Stomach (tissue), 9 donors: ENCODE measurements around the gene ARID4A. TPM values are rescaled to one million over a fixed set of nuclear protein-coding genes. Genes with fewer than 3 reads are reported as not detected.

Source experiments
- DNase-seq, 2 donors: peaks; one replicate each; pipeline versions ENCODE4 v3.0.0 to v3.0.0-alpha.2; 2013 to 2019
- H3K27ac ChIP-seq, 5 donors: fragments of 200-600 bp in 4 of 5; sonication (generic) in 4 of 5; one replicate each; pipeline ENCODE4 v1.5.1; 2013 to 2019; ENCODE audit warnings: mild to moderate bottlenecking in 1 of 5, moderate library complexity in 1 of 5
- H3K27me3 ChIP-seq, 3 donors: fragments of 200-600 bp; sonication (generic); one replicate each; pipeline ENCODE4 v1.5.1; 2017 to 2019; ENCODE audit warnings: mixed run types in 1 of 3
- H3K36me3 ChIP-seq, 4 donors: fragments of 200-600 bp; sonication (generic); 1 replicate in 3 of 4; 2 replicates in 1 of 4; pipeline ENCODE4 v1.5.1; 2016 to 2019
- H3K4me1 ChIP-seq, 4 donors: fragments of 200-600 bp; sonication (generic); one replicate each; pipeline ENCODE4 v1.5.1; 2016 to 2019
- H3K4me3 ChIP-seq, 4 donors: fragments of 200-600 bp; sonication (generic) in 3 of 4; one replicate each; pipeline ENCODE4 v1.5.1; 2016 to 2019; ENCODE audit warnings: mild to moderate bottlenecking in 1 of 4
- H3K9me3 ChIP-seq, 4 donors: fragments of 200-600 bp; sonication (generic); one replicate each; pipeline ENCODE4 v1.5.1; 2016 to 2019
- CTCF ChIP-seq, 7 experiments: fragments of 450-650 bp in 4 of 7; fragments of 200-600 bp in 3 of 7; sonication (generic) in 3 of 7; IDR thresholded peaks; one replicate each; pipeline ENCODE4 v1.5.1; 2016 to 2019; ENCODE audit warnings: antibody characterized with exemption in 7 of 7, control low read depth in 2 of 7, mild to moderate bottlenecking in 1 of 7
- EP300 ChIP-seq: sonication (generic); formaldehyde crosslinking; IDR thresholded peaks from one replicate; pipeline ENCODE4 v1.6.1; 2017; ENCODE audit warnings: antibody characterized with exemption
- POLR2A ChIP-seq, 4 donors: fragments of 450-650 bp; IDR thresholded peaks; one replicate each; pipeline ENCODE4 v1.6.1; 2016; ENCODE audit warnings: antibody characterized with exemption in 4 of 4, control low read depth in 2 of 4, mild to moderate bottlenecking in 1 of 4, moderate library complexity in 1 of 4
- POLR2AphosphoS5 ChIP-seq, 3 donors: sonication (generic); formaldehyde crosslinking; IDR thresholded peaks; one replicate each; pipeline ENCODE4 v1.6.1; 2016; ENCODE audit warnings: antibody characterized with exemption in 3 of 3
- WGBS, 5 donors: extraction: QIAGEN DNeasy Blood & Tissue Kit in 3 of 5; methylation state at CpG; one replicate each; pipeline versions ENCODE4 v1.1.5 to v1.1.7; 2013 to 2018; 5-methylcytosine and 5-hydroxymethylcytosine counted together
- intact Hi-C: fragments of 100-400 bp; cut with DNase I; formaldehyde crosslinking; loops from one replicate; pipeline ENCODE4 v1.15.1; 2023; ENCODE audit warnings: low total_unique reads
- polyA plus RNA-seq, 3 donors: library from polyadenylated mRNA; stranded (reverse); fragments of 200-250 nt; gene quantifications; one replicate each; pipeline ENCODE4 v1.2.3, GENCODE V29; 2013
- total RNA-seq, 5 donors: library from RNA; depleted of rRNA; stranded (reverse); fragments of >200 nt; gene quantifications; one replicate each; pipeline versions ENCODE4 v1.1.0 to v1.2.3, GENCODE V29; 2014 to 2016
- donor health status: healthy with polysubstance abuse.
- donor health status: Bipolar disorder and iron deficiency.
- donor health status: healthy.

Gene ARID4A
- total and polyA plus RNA-seq, 8 donors, result 3.5 to 58.8 (median 13.5) TPM

- Histone ChIP-seq H3K27ac (no peak overlapping the region), H3K9me3 (no peaks in the 10 kb centered on the region), H3K4me1 (no peaks in the 10 kb centered on the region), H3K27me3 (no peaks in the 10 kb centered on the region), H3K36me3 (peaks cover 13 to 99% (median 98%) of the 10 kb centered on the region in 4 donors), H3K4me3 (no peak overlapping the region)
- no peak for DNase-seq
- TF ChIP-seq POLR2A (IDR thresholded peaks at IDR 0.05), result no peak
- TF ChIP-seq CTCF (IDR thresholded peaks at IDR 0.05), result no peak
- TF ChIP-seq POLR2AphosphoS5 (IDR thresholded peaks at IDR 0.05), result no peak
- 86 to 97% (median 90%) methylated on average over 1 of the region's 1 CpG for WGBS, 5 donors
- intact Hi-C loops, result no loop called here
Measured at GRCh38 chr14:58368956-58369355, 70.6 kb downstream of the ARID4A start.

GRCh38 chr14:58376791-58377190 is 78.4 kb downstream of the ARID4A start:
- no peak overlapping the region for H3K27ac ChIP-seq
- H3K4me1 ChIP-seq, result no peaks in the 10 kb centered on the region
- no peak overlapping the region for H3K4me3 ChIP-seq
- no peak for DNase-seq
- intact Hi-C loops, result no loop called here
- TF ChIP-seq EP300, result no peak
- TF ChIP-seq POLR2AphosphoS5 (IDR thresholded peaks at IDR 0.05), result no peak
- TF ChIP-seq POLR2A (IDR thresholded peaks at IDR 0.05), result no peak
- TF ChIP-seq CTCF (IDR thresholded peaks at IDR 0.05), result no peak
- H3K9me3 ChIP-seq, result no peaks in the 10 kb centered on the region
- peaks cover 10 to 95% (median 78%) of the 10 kb centered on the region in 4 donors for H3K36me3 ChIP-seq
- no peaks in the 10 kb centered on the region for H3K27me3 ChIP-seq

GRCh38 chr14:58390830-58391229 is 92.5 kb downstream of the ARID4A start:
- 58 to 90% (median 83%) methylated on average over 2 of the region's 2 CpGs for WGBS, 5 donors
- Histone ChIP-seq H3K27ac (no peak overlapping the region), H3K27me3 (no peaks in the 10 kb centered on the region), H3K4me3 (no peak overlapping the region), H3K4me1 (peaks cover 0 to 9% (median 7%) of the 10 kb centered on the region in 4 donors), H3K36me3 (peaks cover 0 to 7% (median 2%) of the 10 kb centered on the region in 4 donors), H3K9me3 (no peaks in the 10 kb centered on the region)
- DNase-seq, result no peak
- intact Hi-C loops, result no loop called here
- TF ChIP-seq EP300, result no peak
- TF ChIP-seq POLR2AphosphoS5 (IDR thresholded peaks at IDR 0.05), result no peak
- TF ChIP-seq POLR2A (IDR thresholded peaks at IDR 0.05), result no peak
- TF ChIP-seq CTCF (IDR thresholded peaks at IDR 0.05), result no peak

GRCh38 chr14:58395562-58395811 is 97.1 kb downstream of the ARID4A start:
- 7 to 20% (median 11%) methylated on average over 4 to 10 of the region's 10 CpGs for WGBS, 5 donors

More at GRCh38 chr14:58395562-58395811, 97.1 kb downstream of the ARID4A start:
- H3K4me3 ChIP-seq, result peak overlapping the region; percentile 54 to 66 (median 64)
- no peak for DNase-seq
- no peaks in the 10 kb centered on the region for H3K36me3 ChIP-seq
- H3K27me3 ChIP-seq, result no peaks in the 10 kb centered on the region
- H3K4me1 ChIP-seq, result peaks cover 6 to 21% (median 14%) of the 10 kb centered on the region in 4 donors
- H3K27ac ChIP-seq, result peak overlapping the region; percentile 80 to 90 (median 83)
- no peaks in the 10 kb centered on the region for H3K9me3 ChIP-seq
- no peak for TF ChIP-seq POLR2AphosphoS5 (IDR thresholded peaks at IDR 0.05)
- TF ChIP-seq CTCF (IDR thresholded peaks at IDR 0.05), result no peak
- no peak for TF ChIP-seq POLR2A (IDR thresholded peaks at IDR 0.05)
- no peak for TF ChIP-seq EP300
- intact Hi-C loops, result no loop called here
